ENCODE data around the gene BHMT. TPM values are rescaled to one million over a fixed set of nuclear protein-coding genes. Genes with fewer than 3 reads are reported as not detected.
"Not testable (repeated sequence)": the region's sequence is repeated elsewhere in the genome, so short reads cannot be mapped to it uniquely, and the experiment has no call there.

Gene BHMT
- total RNA-seq, 1 donor from 2014 or later: 0.58 TPM

DNA sequence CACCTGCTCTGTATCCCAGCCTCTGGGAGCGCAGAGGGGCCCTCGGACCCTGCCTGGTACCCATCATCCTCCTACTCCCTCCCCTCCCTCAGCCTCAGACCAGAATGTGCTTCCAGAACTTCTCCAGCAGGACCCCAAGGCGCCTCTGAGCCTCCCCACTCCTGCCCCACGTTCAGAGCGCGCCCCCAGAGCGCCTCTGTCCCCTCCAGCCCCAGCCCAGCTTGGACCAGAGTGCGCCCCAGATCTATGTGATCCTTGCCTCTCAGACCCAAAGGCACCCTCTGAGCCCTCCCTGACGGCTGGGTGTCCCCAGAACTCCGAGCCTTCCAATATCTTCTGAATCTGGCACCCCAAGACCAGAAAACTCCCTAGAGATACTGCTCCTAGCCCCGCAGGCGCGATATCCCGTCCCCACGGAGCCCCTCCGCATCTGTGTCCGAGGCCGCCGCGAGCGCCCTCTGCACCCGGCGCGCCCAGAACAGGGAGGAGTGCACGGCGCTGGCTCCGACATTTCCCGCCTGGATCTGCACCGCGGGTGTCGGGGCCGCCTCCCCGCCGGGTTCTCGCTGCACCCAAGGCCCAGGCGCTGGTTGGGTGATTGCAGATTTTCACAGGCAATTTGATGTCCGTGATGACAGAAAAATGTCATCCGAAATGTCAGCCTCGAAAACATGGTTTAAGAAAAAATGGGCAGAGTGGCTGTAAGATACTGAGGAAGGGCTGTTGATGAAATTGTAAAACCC, 522 bp downstream of the BHMT start:
- DNase-seq (ENCODE audit: low spot score): no peak

DNA sequence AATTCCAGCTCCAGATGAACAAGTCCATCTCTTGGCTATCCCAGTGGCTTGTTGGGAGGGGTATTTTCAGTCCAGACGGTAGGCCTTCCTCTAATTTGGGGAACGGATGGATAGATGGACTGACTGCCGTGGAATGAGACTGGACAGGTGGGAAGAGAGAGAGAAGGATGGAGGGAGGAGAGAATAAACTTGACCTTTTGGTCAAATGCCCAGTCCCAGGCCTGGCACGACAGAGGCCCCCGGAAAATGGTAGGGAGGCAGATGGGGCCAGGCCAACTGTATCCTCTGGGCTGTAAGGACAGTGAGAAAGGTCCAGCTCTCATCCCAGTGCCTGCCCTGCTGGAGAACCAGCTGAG, 1.1 kb downstream of the BHMT start:
- no peak for DNase-seq (ENCODE audit: low spot score)

DNA sequence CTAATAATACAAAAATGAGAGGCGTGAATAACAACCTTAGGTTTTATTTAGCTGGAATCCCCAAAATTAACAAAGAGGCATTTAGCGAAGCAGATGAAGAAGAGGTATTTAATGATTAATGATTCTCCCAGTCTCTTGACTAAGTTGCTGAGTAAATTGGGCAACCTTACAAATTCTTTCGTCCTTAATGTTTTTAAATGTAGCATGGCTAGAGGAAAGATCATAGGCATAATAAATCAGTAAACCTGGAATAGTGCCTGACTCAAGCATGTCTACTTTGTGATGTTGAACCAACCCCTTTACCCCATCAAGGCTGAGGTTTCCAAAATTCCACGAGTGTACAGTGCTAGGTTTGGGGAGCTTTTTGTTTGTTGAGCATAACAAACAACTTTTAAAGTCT, 7.9 kb downstream of the BHMT start:
- no peak for DNase-seq (ENCODE audit: low spot score)

DNA sequence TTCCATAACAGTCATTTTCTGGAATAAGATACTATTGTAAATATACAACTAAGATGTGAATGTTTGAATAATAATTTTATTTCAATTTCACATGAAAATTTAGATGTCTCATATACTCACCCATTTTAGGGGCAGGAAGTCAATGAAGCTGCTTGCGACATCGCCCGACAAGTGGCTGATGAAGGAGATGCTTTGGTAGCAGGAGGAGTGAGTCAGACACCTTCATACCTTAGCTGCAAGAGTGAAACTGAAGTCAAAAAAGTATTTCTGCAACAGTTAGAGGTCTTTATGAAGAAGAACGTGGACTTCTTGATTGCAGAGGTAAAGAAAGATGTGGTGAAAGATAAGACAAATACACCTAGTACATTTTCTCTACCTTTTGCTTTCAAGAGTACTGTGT, 8.6 kb downstream of the BHMT start:
- no peak for DNase-seq (ENCODE audit: low spot score)

GRCh38 chr5:79122973-79123372, 11.4 kb downstream of the BHMT start:
- no peak for DNase-seq (ENCODE audit: low spot score)

GRCh38 chr5:79124607-79125006, 13.0 kb downstream of the BHMT start:
- no peak for DNase-seq (ENCODE audit: low spot score)

- no peak for DNase-seq (ENCODE audit: low spot score)
Observed at GRCh38 chr5:79130781-79131180, 19.2 kb downstream of the BHMT start.

DNA sequence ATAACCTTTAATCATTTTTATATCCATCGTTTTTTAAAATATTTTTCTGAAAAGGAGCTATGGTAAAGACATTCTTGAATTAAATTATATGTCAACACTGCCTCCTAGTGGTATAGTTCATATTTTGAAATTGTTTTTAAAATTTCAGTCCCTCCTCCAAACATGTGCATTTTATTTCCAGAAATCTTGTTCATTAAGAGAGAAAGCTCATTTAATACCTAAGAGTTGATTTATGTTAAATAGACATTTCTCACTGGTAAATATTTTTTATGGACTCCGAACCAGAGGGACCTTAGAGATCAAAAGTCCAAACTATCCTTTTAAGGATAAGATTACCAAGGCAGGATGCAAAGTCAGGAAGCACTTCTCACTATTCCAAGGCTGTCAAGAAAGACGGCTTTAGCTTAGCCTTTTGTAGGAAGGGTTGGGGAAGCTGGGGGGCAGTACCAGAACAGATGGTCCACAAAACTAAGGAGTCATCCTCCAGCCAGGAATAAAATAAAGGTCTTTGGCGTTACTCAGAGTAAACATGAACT, 21.6 kb downstream of the BHMT start:
- no peak for DNase-seq (ENCODE audit: low spot score)

GRCh38 chr5:79133657-79134451, 22.2 kb downstream of the BHMT start:
- DNase-seq (ENCODE audit: low spot score): peak; percentile 71

- no peak for DNase-seq (ENCODE audit: low spot score)
Observed at GRCh38 chr5:79135790-79136553, 24.4 kb downstream of the BHMT start.

DNA sequence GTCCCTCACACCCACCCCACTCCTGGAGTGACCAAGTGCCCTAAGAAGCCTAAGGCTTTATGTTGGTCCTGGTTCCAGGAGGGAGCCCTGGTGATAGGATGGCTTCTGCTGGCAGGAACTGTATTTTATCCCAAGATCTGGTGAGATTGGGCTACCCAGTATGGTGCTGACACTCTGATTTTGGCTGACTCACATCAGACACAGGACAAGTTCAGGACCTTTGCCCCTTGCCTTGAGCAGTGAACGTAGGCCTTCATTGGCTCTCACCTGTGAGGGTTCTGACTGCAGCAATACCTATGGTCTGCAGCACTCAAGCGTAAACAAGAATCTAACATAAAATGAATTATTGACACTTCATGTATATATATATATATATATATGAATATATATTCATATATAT, 25.0 kb downstream of the BHMT start:
- no peak for DNase-seq (ENCODE audit: low spot score)

GRCh38 chr5:79140553-79140952, 28.9 kb downstream of the BHMT start:
- DNase-seq (ENCODE audit: low spot score): no peak

- DNase-seq (ENCODE audit: low spot score): no peak
Observed at GRCh38 chr5:79143684-79144379, 32.2 kb downstream of the BHMT start.

DNA sequence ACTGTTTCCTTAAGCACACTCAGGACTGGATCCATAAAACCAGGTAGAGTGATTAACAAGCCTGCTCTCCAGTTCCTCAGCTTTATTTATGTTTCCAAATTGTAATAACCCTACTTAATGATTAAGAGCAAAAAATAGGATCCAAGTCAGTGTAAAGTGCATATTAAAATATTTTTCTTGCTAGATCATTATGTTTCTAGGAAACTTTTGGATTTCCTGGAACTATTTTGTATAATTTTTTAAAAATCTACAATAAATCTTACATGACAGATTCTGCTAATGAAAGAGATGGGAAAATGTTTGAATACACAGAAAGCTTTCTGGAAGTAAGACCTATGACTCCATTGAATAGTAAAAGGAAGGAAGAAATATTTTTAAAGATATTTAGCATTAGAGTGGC, 35.5 kb downstream of the BHMT start:
- no peak for DNase-seq (ENCODE audit: low spot score)

DNA sequence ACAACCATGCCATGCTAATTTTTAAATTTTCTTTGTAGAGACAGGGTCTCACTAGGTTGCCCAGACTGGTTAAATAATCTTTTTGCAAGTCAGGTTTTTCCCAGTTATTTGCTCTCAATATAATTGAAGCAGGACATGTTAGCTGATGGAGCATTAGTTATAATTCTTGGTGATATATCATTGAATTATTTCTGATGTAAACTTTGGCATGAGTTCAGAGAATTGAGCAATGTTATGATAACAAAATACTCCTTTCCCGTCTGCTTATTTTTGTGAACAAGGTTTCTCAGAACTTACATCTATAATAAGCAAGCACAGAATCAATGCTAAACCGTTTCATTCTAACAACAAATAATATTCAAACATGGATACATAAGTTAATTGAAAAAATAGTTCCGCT, 37.8 kb downstream of the BHMT start:
- DNase-seq (ENCODE audit: low spot score): no peak

DNA sequence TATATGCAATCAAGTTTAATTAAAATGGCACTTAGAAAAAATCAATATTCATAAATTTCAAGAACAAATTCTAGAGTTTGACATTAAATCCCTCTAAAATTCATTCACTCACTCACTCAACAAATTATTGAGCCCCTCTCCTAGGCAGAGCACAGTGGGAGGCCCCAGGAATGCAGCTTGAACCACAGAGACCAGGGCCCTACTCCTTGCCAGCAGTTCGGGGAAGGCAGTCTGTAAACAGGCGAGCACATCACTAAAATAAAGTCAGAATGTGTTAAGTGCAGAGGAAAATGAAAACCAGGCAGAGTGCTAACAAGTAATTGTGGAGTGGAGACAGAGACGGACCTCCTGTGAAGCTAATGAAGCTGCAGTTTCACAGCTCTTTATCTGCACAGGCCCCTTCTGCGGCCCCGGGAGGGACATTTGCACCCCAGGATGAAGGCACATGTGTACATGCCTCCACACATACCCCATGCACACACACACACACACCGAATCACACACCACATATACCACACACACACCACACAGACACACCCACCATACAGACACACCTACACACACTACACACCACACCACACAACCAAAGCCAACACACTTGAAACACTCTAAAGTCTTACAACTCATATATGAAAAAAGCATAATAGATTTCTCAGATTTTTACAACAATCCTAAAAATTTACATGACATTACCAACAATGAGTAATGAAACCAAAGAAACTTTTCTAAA, 40.5 kb downstream of the BHMT start:
- no peak for DNase-seq (ENCODE audit: low spot score)

- DNase-seq (ENCODE audit: low spot score): no peak
Observed at GRCh38 chr5:79157305-79157704, 45.7 kb downstream of the BHMT start.

- not testable (repeated sequence) for DNase-seq (ENCODE audit: low spot score)
Observed at GRCh38 chr5:79161647-79162046, 50.0 kb downstream of the BHMT start.

- no peak for DNase-seq (ENCODE audit: low spot score)
Observed at GRCh38 chr5:79168031-79168430, 56.4 kb downstream of the BHMT start.

GRCh38 chr5:79170661-79171060, 59.1 kb downstream of the BHMT start:
- DNase-seq (ENCODE audit: low spot score): no peak

DNA sequence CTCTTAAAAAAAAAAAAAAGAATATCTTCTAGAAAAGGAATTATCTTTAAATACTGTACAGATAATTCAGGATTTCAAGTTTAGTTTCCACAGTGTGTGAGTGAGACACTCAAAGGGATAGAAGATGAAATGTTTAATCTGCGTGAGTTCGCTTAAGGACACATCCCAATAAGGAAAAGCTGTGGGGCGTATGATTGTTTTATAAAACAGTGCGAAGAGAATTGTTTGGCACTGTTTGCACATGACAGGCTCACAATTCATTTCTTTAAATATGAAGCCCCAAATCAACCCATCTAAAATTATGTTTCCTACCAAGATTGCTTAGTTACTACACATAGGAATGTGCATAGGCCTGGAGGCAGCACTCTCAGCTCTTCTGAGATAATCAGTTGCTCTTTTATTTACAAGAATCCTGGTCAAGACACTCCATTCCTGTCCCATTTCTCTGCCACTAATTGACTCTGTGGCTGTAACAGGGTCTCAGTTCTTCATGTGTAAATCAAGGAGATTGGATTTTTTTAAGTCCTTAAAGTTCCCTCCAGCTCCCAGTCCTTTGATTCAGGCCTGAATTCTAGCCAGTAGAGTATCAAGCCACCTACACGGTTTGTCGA, 60.1 kb downstream of the BHMT start:
- no peak for DNase-seq (ENCODE audit: low spot score)

Data from mucosa of gallbladder (tissue), 1 donor.